NCI-H2107 treated with DMSO at 0.1 percent for 48 hours (cell line): Measurements from ENCODE around the gene PGR.

Source experiments
- DNase-seq: peaks from one replicate; lab custom pipeline; 2025; ENCODE audit not compliant: unreplicated experiment; lab: John Stamatoyannopoulos, UW

PGR gene

GRCh38 chr11:101083335-101083734 is 46.3 kb downstream of the PGR start:
- DNase-seq, result no peak

- DNase-seq, result no peak
Measured at GRCh38 chr11:101082813-101083212, 46.8 kb downstream of the PGR start.

GRCh38 chr11:101063706-101064105 is 65.9 kb downstream of the PGR start:
- no peak for DNase-seq

GRCh38 chr11:101061606-101062005 is 68.0 kb downstream of the PGR start:
- no peak for DNase-seq

- DNase-seq, result no peak
Measured at GRCh38 chr11:101059331-101059730, 70.3 kb downstream of the PGR start.

- DNase-seq, result no peak
Measured at GRCh38 chr11:101053492-101053891, 76.1 kb downstream of the PGR start.

GRCh38 chr11:101051677-101052076 is 77.9 kb downstream of the PGR start:
- DNase-seq, result no peak

GRCh38 chr11:101049813-101050212 is 79.8 kb downstream of the PGR start:
- no peak for DNase-seq

GRCh38 chr11:101049123-101049522 is 80.5 kb downstream of the PGR start:
- no peak for DNase-seq

- no peak for DNase-seq
Measured at GRCh38 chr11:101048479-101048878, 81.1 kb downstream of the PGR start.

- no peak for DNase-seq
Measured at GRCh38 chr11:101046947-101047346, 82.7 kb downstream of the PGR start.

- no peak for DNase-seq
Measured at GRCh38 chr11:101045415-101045814, 84.2 kb downstream of the PGR start.

GRCh38 chr11:101043940-101044339 is 85.7 kb downstream of the PGR start:
- no peak for DNase-seq

GRCh38 chr11:101035872-101036271 is 93.7 kb downstream of the PGR start:
- DNase-seq, result no peak

GRCh38 chr11:101034076-101034475 is 95.5 kb downstream of the PGR start:
- DNase-seq, result no peak

- no peak for DNase-seq
Measured at GRCh38 chr11:101032991-101033390, 96.6 kb downstream of the PGR start.

- DNase-seq, result no peak
Measured at GRCh38 chr11:101031713-101032112, 97.9 kb downstream of the PGR start.

- DNase-seq, result no peak
Measured at GRCh38 chr11:101030692-101031091, 98.9 kb downstream of the PGR start.

- DNase-seq, result no peak
Measured at GRCh38 chr11:101030015-101030414, 99.6 kb downstream of the PGR start.

GRCh38 chr11:101028644-101029043 is 101.0 kb downstream of the PGR start:
- no peak for DNase-seq

- DNase-seq, result no peak
Measured at GRCh38 chr11:101022256-101022655, 107.4 kb downstream of the PGR start.

- DNase-seq, result no peak
Measured at GRCh38 chr11:101019870-101020269, 109.7 kb downstream of the PGR start.

GRCh38 chr11:101014600-101015285 is 114.9 kb downstream of the PGR start:
- no peak for DNase-seq
